HEK293 (cell line): Measurements from ENCODE around the gene CHN2.

Source experiments
- CTCF ChIA-PET: fragments of 350-600 bp; formaldehyde crosslinking; extraction: SDS; loops from one replicate; lab custom pipeline; 2021; ENCODE audit warnings: antibody characterized with exemption; lab: Yijun Ruan, JAX
- POLR2A ChIA-PET: fragments of 300-600 bp; formaldehyde crosslinking; extraction: SDS; loops from one replicate; lab custom pipeline; 2020; ENCODE audit warnings: antibody characterized with exemption, inconsistent platforms; lab: Yijun Ruan, JAX
- H3K27ac ChIP-seq: fragments of 200-500 bp; sonication (Bioruptor generic); 2 replicates; pipeline ENCODE4 v1.5.1; 2014; ENCODE audit warnings: low read depth, low read length, control low read depth, inconsistent platforms; ENCODE audit errors: extremely low read depth
- H3K36me3 ChIP-seq, 2 experiments: fragments of 200-500 bp in 1 of 2; sonication (Bioruptor generic) in 1 of 2; 1 replicate in 1 of 2; 2 replicates in 1 of 2; pipeline ENCODE4 v1.5.1; 2014 to 2017; ENCODE audit warnings: inconsistent platforms in 2 of 2, low read length in 2 of 2; ENCODE audit not compliant: control insufficient read depth in 2 of 2, insufficient read depth in 1 of 2
- H3K4me1 ChIP-seq: fragments of 200-500 bp; sonication (Bioruptor generic); 2 replicates; pipeline ENCODE4 v1.5.1; 2014; ENCODE audit warnings: mild to moderate bottlenecking, low read length, inconsistent platforms; ENCODE audit not compliant: control insufficient read depth, insufficient read depth
- H3K4me3 ChIP-seq: 2 replicates; pipeline ENCODE4 v1.5.1; 2011; ENCODE audit warnings: low read depth, mild to moderate bottlenecking, control low read depth, low read length, moderate library complexity
- H3K9me3 ChIP-seq: fragments of 200-500 bp; sonication (Bioruptor generic); 2 replicates; pipeline ENCODE4 v1.5.1; 2014; ENCODE audit warnings: low read depth, low read length, inconsistent platforms; ENCODE audit not compliant: control insufficient read depth, insufficient read depth
- HOXC10 ChIP-seq: sonication (generic); formaldehyde crosslinking; IDR thresholded peaks from 2 replicates; pipeline ENCODE4 v1.8.1; 2023; ENCODE audit warnings: mild to moderate bottlenecking, missing genetic modification reagents
- KLF9 ChIP-seq: fragments of 450-650 bp; formaldehyde crosslinking; IDR thresholded peaks from 2 replicates; pipeline ENCODE4 v1.5.1; 2016; ENCODE audit warnings: missing biosample characterization, missing genetic modification characterization, low read depth
- REPIN1 ChIP-seq: fragments of 450-650 bp; formaldehyde crosslinking; IDR thresholded peaks from 2 replicates; pipeline ENCODE4 v1.5.1; 2017; ENCODE audit warnings: missing biosample characterization, missing genetic modification characterization, low read depth
- SCRT2 ChIP-seq: fragments of 450-650 bp; formaldehyde crosslinking; IDR thresholded peaks from 2 replicates; pipeline ENCODE4 v1.5.1; 2016; ENCODE audit warnings: missing biosample characterization, missing genetic modification characterization
- WT1 ChIP-seq: fragments of 450-650 bp; formaldehyde crosslinking; IDR thresholded peaks from 2 replicates; pipeline ENCODE4 v1.5.1; 2016; ENCODE audit warnings: missing biosample characterization, missing genetic modification characterization
- ZBTB6 ChIP-seq: fragments of 450-650 bp; formaldehyde crosslinking; IDR thresholded peaks from 2 replicates; pipeline ENCODE4 v1.5.1; 2017; ENCODE audit warnings: missing biosample characterization, missing genetic modification characterization
- ZFHX2 ChIP-seq: fragments of 450-650 bp; formaldehyde crosslinking; conservative IDR thresholded peaks from 2 replicates; pipeline ENCODE4 v1.5.1; 2016; ENCODE audit warnings: missing biosample characterization, missing genetic modification characterization
- ZNF19 ChIP-seq: fragments of 450-650 bp; formaldehyde crosslinking; IDR thresholded peaks from 2 replicates; pipeline ENCODE4; 2016; ENCODE audit warnings: missing biosample characterization, missing genetic modification characterization, low read depth
- ZNF214 ChIP-seq: fragments of 450-650 bp; formaldehyde crosslinking; IDR thresholded peaks from 2 replicates; pipeline ENCODE4 v1.5.1; 2017; ENCODE audit warnings: missing biosample characterization, mild to moderate bottlenecking, missing genetic modification characterization, borderline replicate concordance
- ZNF221 ChIP-seq: fragments of 450-650 bp; formaldehyde crosslinking; IDR thresholded peaks from 2 replicates; pipeline ENCODE4 v1.5.1; 2017; ENCODE audit warnings: missing biosample characterization, missing genetic modification characterization, borderline replicate concordance
- ZNF223 ChIP-seq: fragments of 450-650 bp; formaldehyde crosslinking; IDR thresholded peaks from 2 replicates; pipeline ENCODE4 v1.5.1; 2016; ENCODE audit warnings: missing biosample characterization, missing genetic modification characterization
- ZNF23 ChIP-seq: fragments of 450-650 bp; formaldehyde crosslinking; IDR thresholded peaks from 2 replicates; pipeline ENCODE4 v1.5.1; 2016; ENCODE audit warnings: missing biosample characterization, missing genetic modification characterization, borderline replicate concordance
- ZNF26 ChIP-seq: fragments of 450-650 bp; formaldehyde crosslinking; IDR thresholded peaks from 2 replicates; pipeline ENCODE4 v1.5.1; 2016; ENCODE audit warnings: missing biosample characterization, missing genetic modification characterization
- ZNF274 ChIP-seq, 2 experiments: fragments of 200-500 bp in 1 of 2; fragments of 450-650 bp in 1 of 2; sonication (Bioruptor generic) in 1 of 2; formaldehyde crosslinking in 1 of 2; IDR thresholded peaks; 2 replicates each; pipeline versions ENCODE4 v1.5.1 to v1.6.1; 2014 to 2016; ENCODE audit warnings: borderline replicate concordance in 1 of 2, inconsistent platforms in 1 of 2, low read length in 1 of 2, missing biosample characterization in 1 of 2, missing genetic modification characterization in 1 of 2
- ZNF366 ChIP-seq: fragments of 450-650 bp; formaldehyde crosslinking; conservative IDR thresholded peaks from 2 replicates; pipeline ENCODE4 v1.5.1; 2016; ENCODE audit warnings: missing biosample characterization, missing genetic modification characterization
- ZNF571 ChIP-seq: fragments of 450-650 bp; formaldehyde crosslinking; IDR thresholded peaks from 2 replicates; pipeline ENCODE4 v1.5.0; 2017; ENCODE audit warnings: missing biosample characterization, missing genetic modification characterization
- TF ChIP-seq, protein P1 (sequence below): fragments of 450-650 bp; formaldehyde crosslinking; IDR thresholded peaks from 2 replicates; pipeline ENCODE4 v1.5.1; 2016; ENCODE audit warnings: missing biosample characterization, missing genetic modification characterization, low read depth

Gene CHN2

GRCh38 chr7:29391262-29391661 lies 196.7 kb downstream of the CHN2 start:
- no peaks in the 10 kb centered on the region for H3K4me1 ChIP-seq
- ChIA-PET POLR2A (no interaction called here), CTCF (interaction anchor here (1.1 kb wide), 1 partner anchor 202 kb away, joined by 3 read pairs; no protein-coding TSS in a partner anchor)
- H3K9me3 ChIP-seq = no peaks in the 10 kb centered on the region
- TF ChIP-seq ZNF221 (no peak), WT1 (tag by site-specific recombination) (peak; percentile 53; the same call in 1 of the 2 replicates)
- no peak overlapping the region for H3K4me3 ChIP-seq
- no peak overlapping the region for H3K27ac ChIP-seq
- H3K36me3 ChIP-seq = no peaks in the 10 kb centered on the region

GRCh38 chr7:29394321-29394720 lies 199.7 kb downstream of the CHN2 start:
- H3K4me1 ChIP-seq = no peaks in the 10 kb centered on the region
- POLR2A ChIA-PET = no interaction called here
- H3K27ac ChIP-seq = no peak overlapping the region
- TF ChIP-seq KLF9 (no peak), ZNF366 (tag by site-specific recombination) (no peak), ZNF23 (tag by site-specific recombination) (no peak), ZBTB6 (tag by site-specific recombination) (no peak), ZNF19 (tag by site-specific recombination) (no peak), ZNF223 (tag by site-specific recombination) (no peak), ZNF221 (no peak), ZNF571 (tag by site-specific recombination) (no peak), ZNF26 (tag by site-specific recombination) (no peak), ZNF274 (IDR thresholded peaks at IDR 0.05; ENCODE audit: low read length) (no peak), ZNF274 (tag by site-specific recombination; IDR thresholded peaks at IDR 0.05; ENCODE audit: borderline replicate concordance) (no peak), HOXC10 (CRISPR knock-in tag) (no peak), REPIN1 (tag by site-specific recombination) (no peak), SCRT2 (tag by site-specific recombination) (no peak)
- TF ChIP-seq, protein P1, sequence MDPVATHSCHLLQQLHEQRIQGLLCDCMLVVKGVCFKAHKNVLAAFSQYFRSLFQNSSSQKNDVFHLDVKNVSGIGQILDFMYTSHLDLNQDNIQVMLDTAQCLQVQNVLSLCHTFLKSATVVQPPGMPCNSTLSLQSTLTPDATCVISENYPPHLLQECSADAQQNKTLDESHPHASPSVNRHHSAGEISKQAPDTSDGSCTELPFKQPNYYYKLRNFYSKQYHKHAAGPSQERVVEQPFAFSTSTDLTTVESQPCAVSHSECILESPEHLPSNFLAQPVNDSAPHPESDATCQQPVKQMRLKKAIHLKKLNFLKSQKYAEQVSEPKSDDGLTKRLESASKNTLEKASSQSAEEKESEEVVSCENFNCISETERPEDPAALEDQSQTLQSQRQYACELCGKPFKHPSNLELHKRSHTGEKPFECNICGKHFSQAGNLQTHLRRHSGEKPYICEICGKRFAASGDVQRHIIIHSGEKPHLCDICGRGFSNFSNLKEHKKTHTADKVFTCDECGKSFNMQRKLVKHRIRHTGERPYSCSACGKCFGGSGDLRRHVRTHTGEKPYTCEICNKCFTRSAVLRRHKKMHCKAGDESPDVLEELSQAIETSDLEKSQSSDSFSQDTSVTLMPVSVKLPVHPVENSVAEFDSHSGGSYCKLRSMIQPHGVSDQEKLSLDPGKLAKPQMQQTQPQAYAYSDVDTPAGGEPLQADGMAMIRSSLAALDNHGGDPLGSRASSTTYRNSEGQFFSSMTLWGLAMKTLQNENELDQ = no peak
- CTCF ChIA-PET = interaction anchor here (0.6 to 1.5 kb wide), 3 partner anchors 14 to 237 kb away, joined by 3 to 6 read pairs (median 5); no protein-coding TSS in a partner anchor
- no peaks in the 10 kb centered on the region for H3K9me3 ChIP-seq
- H3K36me3 ChIP-seq = peaks cover 0 to 3% of the 10 kb centered on the region in 2 experiments; a peak in 1 of 3 replicates
- H3K4me3 ChIP-seq = no peak overlapping the region

GRCh38 chr7:29396563-29396962 lies 202.0 kb downstream of the CHN2 start:
- H3K4me3 ChIP-seq = no peak overlapping the region
- ChIA-PET CTCF (no interaction called here), POLR2A (interaction anchor here (0.6 kb wide), 1 partner anchor 1931 kb away, joined by 7 read pairs; no protein-coding TSS in a partner anchor)
- H3K36me3 ChIP-seq = peaks cover 0 to 3% of the 10 kb centered on the region in 2 experiments; a peak in 1 of 3 replicates
- no peaks in the 10 kb centered on the region for H3K4me1 ChIP-seq
- no peak for TF ChIP-seq ZNF214 (tag by site-specific recombination)
- TF ChIP-seq ZFHX2 (tag by site-specific recombination) = peak; percentile 28; the same call in 1 of the 2 replicates
- H3K27ac ChIP-seq = no peak overlapping the region
- H3K9me3 ChIP-seq = no peaks in the 10 kb centered on the region
